Naive thymus-derived CD8-positive, alpha-beta T cell (primary cell): Measurements from ENCODE around the gene PLXNA4. TPM values are rescaled to one million over a fixed set of nuclear protein-coding genes. Genes with fewer than 3 reads are reported as not detected.

Experiments
- ATAC-seq, 2 donors: fragments of 150-1000 bp; cut with Tn5 transposase in 1 of 2; sonication (Bioruptor Pico), chemical (Tn5 transposase) in 1 of 2; 1 replicate in 1 of 2; 2 replicates in 1 of 2; pipeline ENCODE4 v1.10.0; 2021; ENCODE audit warnings: mild to moderate bottlenecking in 2 of 2, moderate library complexity in 2 of 2
- POLR2A ChIA-PET: fragments of 350-600 bp; sonication (Branson Sonifier 250); formaldehyde crosslinking; loops from one replicate; lab custom pipeline; 2021; ENCODE audit warnings: antibody characterized with exemption; lab: Charles Lee
- DNase-seq, 10 donors: peaks; one replicate each; pipeline versions ENCODE4 v3.0.0 to v3.0.0-alpha.2; 2020 to 2022
- H3K27ac Mint-ChIP-seq, 10 donors: one replicate each; pipeline ENCODE4 v1.8.0; 2020 to 2022; ENCODE audit warnings: mild to moderate bottlenecking in 10 of 10, mixed read lengths in 10 of 10, moderate library complexity in 4 of 10, inconsistent platforms in 1 of 10
- H3K27me3 Mint-ChIP-seq, 5 donors: one replicate each; pipeline ENCODE4 v1.8.0; 2021 to 2022; ENCODE audit warnings: mixed read lengths in 5 of 5
- H3K36me3 Mint-ChIP-seq, 3 donors: one replicate each; pipeline ENCODE4 v1.8.0; 2020 to 2022; ENCODE audit warnings: mixed read lengths in 3 of 3, mild to moderate bottlenecking in 2 of 3, inconsistent platforms in 1 of 3
- H3K4me1 Mint-ChIP-seq, 4 donors: one replicate each; pipeline ENCODE4 v1.8.0; 2021 to 2022; ENCODE audit warnings: mixed read lengths in 4 of 4
- H3K4me3 Mint-ChIP-seq, 10 donors: one replicate each; pipeline ENCODE4 v1.8.0; 2020 to 2022; ENCODE audit warnings: mild to moderate bottlenecking in 10 of 10, mixed read lengths in 10 of 10, moderate library complexity in 6 of 10, inconsistent platforms in 1 of 10
- H3K9me3 Mint-ChIP-seq, 9 donors: one replicate each; pipeline ENCODE4 v1.8.0; 2020 to 2022; ENCODE audit warnings: mixed read lengths in 9 of 9, mild to moderate bottlenecking in 3 of 9, inconsistent platforms in 1 of 9, moderate library complexity in 1 of 9
- polyA plus RNA-seq, 3 donors: library from polyadenylated mRNA; unstranded; fragments of 300-500 nt; fragmentation: Illumina TruSeq; gene quantifications; one replicate each; pipeline ENCODE4 v1.2.3, GENCODE V29; 2021
- total RNA-seq, 8 experiments: library from RNA in 2 of 8; stranded (reverse) in 2 of 8; gene quantifications; one replicate each; pipeline ENCODE4 v1.2.3 and lab custom pipeline; 2021 to 2026

PLXNA4 gene
- total and polyA plus RNA-seq, 5 experiments from 2014 or later, result 0.05 to 1.2 (median 0.27) TPM

DNA sequence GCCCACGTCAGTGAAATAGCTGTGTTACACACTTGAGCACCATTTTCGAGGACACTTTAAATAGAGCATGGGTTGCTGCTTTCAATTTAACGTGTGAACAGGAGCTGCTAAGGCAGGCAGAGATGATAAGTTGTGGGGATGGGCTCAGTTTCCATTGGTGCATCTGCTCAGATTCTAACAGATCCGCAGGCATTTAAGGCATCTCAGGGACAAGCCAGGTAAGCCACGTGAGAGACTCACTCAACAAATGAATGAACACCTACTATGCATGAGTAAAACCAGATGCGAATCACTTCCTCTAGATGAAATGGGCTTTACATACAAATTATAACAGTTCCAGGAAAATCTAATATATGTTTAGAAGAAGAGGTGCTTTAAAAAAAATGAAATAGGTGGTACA lies 34.6 kb downstream of the PLXNA4 start:
- peaks cover 0 to 24% (median 7%) of the 10 kb centered on the region in 9 donors for H3K9me3 Mint-ChIP-seq
- peaks cover 0 to 3% (median 2%) of the 10 kb centered on the region in 4 donors for H3K4me1 Mint-ChIP-seq
- H3K36me3 Mint-ChIP-seq, result peaks cover 3 to 13% (median 9%) of the 10 kb centered on the region in 3 donors
- DNase-seq (no peak), ATAC-seq (no peak)
- peak overlapping the region in 1 of 10 donors; percentile 7 for H3K27ac Mint-ChIP-seq
- H3K4me3 Mint-ChIP-seq, result no peak overlapping the region
- H3K27me3 Mint-ChIP-seq, result peaks cover 0 to 2% (median 0%) of the 10 kb centered on the region in 5 donors
- POLR2A ChIA-PET, result no interaction called here

DNA sequence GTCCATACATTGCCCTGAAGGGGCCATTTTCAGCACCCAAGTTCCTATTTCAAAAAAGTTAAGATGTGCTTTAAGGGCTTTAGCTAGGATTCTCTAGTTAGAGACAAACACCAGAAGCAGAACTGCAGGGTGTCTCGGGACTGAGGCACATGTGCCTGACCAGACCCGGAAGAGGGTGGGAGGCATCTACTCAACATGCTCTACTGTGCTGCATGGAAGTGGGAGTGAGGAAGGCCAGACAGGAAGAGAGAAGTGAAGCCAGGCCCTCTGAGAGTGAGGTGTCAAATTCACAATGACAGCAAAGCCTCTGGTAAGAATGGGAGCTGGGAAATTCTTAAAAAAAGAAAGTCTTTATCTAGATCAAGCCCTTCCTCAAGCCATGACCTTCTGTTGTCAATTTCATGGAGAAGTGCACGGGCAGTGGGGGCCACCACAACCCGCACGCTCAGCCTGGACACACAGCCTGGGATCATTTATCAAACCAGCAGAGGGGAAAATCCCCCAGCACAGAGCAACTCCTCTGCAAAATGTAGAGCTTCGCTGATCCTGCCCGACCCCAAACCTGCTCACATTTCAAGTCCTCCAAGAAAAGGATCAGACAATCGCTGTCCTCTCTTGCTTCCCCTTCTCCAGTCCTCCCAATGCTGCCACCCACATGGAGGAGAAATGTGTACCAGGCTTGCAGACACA lies 38.7 kb downstream of the PLXNA4 start:
- peaks cover 0 to 2% (median 0%) of the 10 kb centered on the region in 3 donors for H3K36me3 Mint-ChIP-seq

DNA sequence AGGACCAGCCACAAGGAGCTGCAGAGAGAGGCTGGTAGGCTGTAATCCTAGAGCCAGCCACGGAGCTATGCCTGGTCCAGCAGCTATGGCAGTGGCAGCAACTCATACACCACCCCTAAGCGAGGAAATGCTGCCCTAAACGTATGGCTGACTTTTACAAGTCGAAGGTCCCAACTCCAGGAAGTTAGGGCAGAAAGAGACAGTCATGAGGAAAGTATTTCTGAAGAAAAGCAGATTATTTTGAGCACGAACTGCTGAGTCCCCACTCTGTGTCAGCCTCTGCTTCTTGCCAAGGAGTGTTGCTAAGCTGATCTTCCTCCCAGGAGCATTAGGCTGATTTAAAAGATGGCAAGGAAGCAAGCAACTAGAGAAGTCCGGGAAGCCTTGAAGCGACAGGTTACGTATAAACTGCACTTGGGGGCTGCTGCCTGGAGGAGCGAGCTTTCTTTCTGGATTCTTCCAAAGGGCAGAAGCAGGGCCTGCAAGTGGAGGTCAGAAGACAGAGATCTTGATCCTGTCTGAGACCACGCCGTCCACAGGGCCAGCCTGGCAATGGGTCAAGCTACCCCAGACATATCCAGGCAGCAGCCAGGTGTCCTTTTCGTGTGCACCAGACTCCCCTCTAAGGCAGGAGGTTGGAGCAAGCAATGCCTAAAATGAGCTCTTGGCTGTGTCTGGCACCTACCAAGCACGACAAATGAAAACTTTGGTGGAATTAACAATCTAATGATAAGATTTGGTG lies 39.4 kb downstream of the PLXNA4 start:
- H3K27ac Mint-ChIP-seq, result no peak overlapping the region
- POLR2A ChIA-PET, result no interaction called here

More for the DNA sequence above, 38.7 kb downstream of the PLXNA4 start:
- peak overlapping the region in 1 of 10 donors; percentile 63 for H3K27ac Mint-ChIP-seq
- POLR2A ChIA-PET, result no interaction called here
- no peaks in the 10 kb centered on the region for H3K27me3 Mint-ChIP-seq
- no peak for DNase-seq
- H3K4me3 Mint-ChIP-seq, result no peak overlapping the region
- H3K4me1 Mint-ChIP-seq, result peaks cover 0 to 4% (median 2%) of the 10 kb centered on the region in 4 donors
- no peak for ATAC-seq
- H3K9me3 Mint-ChIP-seq, result peaks cover 0 to 12% (median under 1%) of the 10 kb centered on the region in 9 donors

DNA sequence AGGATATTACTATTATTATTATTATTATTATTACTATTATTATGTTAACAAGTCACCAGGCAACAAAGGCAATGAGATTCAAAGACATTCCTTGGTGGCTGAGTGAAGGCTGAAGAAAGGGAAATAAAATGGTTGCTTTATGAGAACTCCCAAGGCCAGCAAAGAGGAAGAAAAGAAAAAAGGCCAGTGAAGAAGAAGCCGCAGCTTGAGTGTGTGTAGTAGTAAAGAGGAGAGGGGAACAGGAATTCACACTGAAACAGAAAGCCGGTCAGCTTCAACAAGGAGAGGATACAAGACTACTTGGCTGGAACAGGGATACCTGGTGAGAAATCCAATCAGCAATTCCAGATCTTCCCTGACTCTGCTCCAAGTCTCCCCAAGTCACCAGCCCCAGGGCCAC lies 42.4 kb downstream of the PLXNA4 start:
- DNase-seq (no peak), ATAC-seq (no peak)
- POLR2A ChIA-PET, result no interaction called here
- Mint-ChIP-seq H3K27ac (no peak overlapping the region), H3K4me3 (no peak overlapping the region), H3K36me3 (no peaks in the 10 kb centered on the region), H3K4me1 (peaks cover 5 to 8% (median 7%) of the 10 kb centered on the region in 4 donors), H3K27me3 (no peaks in the 10 kb centered on the region), H3K9me3 (no peaks in the 10 kb centered on the region)

More for the DNA sequence above, 39.4 kb downstream of the PLXNA4 start:
- ATAC-seq (no peak), DNase-seq (no peak)
- Mint-ChIP-seq H3K9me3 (peaks cover 0 to 5% (median 0%) of the 10 kb centered on the region in 9 donors), H3K4me3 (no peak overlapping the region), H3K27me3 (no peaks in the 10 kb centered on the region), H3K36me3 (peaks cover 0 to 2% (median 0%) of the 10 kb centered on the region in 3 donors), H3K4me1 (peaks cover 0 to 7% (median 5%) of the 10 kb centered on the region in 4 donors)

DNA sequence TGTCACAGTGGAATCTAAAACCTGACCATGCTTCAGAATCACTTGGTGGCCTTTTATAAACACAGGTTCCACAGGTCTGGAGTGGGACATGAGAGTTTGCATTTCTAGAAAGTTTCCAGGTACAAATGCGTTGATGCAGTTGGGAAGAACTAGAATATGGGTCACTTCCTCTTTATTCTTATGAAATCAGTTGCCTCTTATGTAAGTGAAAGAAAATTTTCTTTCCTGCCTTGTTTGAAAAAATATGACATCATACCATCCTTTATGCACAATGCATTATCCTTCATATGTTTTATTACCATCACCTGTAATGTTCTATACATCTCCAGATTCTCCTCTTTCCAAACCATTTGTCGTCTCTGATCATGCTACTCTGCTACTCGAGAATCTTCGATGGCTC lies 44.0 kb downstream of the PLXNA4 start:
- Mint-ChIP-seq H3K27me3 (no peaks in the 10 kb centered on the region), H3K36me3 (no peaks in the 10 kb centered on the region)

DNA sequence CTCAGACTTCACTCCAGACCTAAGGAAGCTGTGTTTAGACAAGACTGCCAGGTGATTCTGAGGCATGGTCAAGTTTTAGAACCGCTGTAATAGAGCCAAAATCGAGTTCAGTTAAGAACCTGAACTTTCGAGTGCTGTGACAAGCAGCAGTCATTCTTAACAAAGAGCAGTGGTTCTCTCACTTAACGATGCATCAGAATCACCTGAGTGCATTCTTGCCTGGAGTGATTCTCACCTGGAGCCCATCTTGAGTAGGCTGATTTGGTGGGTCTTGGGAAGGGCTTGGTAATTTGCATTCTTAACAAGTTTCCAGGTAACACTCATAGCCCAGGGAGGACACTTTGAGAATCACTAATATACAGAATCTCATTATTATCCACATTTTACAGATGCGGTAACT lies 44.7 kb downstream of the PLXNA4 start:
- no peak for DNase-seq
- no peak overlapping the region for H3K27ac Mint-ChIP-seq
- no peaks in the 10 kb centered on the region for H3K36me3 Mint-ChIP-seq

More for the DNA sequence above, 44.0 kb downstream of the PLXNA4 start:
- POLR2A ChIA-PET, result no interaction called here
- H3K4me3 Mint-ChIP-seq, result no peak overlapping the region
- no peaks in the 10 kb centered on the region for H3K9me3 Mint-ChIP-seq
- DNase-seq, result no peak
- H3K27ac Mint-ChIP-seq, result peak overlapping the region in 2 of 10 donors; percentile 1 to 3
- H3K4me1 Mint-ChIP-seq, result peaks cover 5 to 8% (median 6%) of the 10 kb centered on the region in 4 donors
- no peak for ATAC-seq

DNA sequence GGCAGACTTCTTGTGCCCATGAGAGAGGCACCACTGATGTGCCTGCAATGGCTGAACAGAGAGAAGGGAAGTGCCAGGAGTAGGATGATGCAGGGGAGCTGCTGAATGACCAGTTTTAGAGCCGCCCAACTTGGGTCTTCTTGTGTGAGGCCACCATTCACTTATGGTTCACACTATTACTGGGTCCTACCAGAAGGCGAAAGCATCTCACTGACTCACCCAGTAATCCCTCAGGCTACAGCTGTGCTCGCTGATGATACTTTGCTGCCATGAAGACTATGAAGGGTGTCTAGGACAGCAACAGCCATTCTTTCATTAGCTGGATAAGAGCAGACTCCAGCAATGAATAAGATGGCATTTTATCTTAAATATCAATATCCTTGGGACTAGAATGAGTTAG lies 47.6 kb downstream of the PLXNA4 start:
- Mint-ChIP-seq H3K9me3 (no peaks in the 10 kb centered on the region), H3K27me3 (no peaks in the 10 kb centered on the region), H3K27ac (peak overlapping the region in 1 of 10 donors; percentile 53), H3K4me3 (no peak overlapping the region), H3K4me1 (peaks cover 3 to 8% (median 5%) of the 10 kb centered on the region in 4 donors), H3K36me3 (no peaks in the 10 kb centered on the region)
- POLR2A ChIA-PET, result no interaction called here
- ATAC-seq, result no peak
- DNase-seq, result no peak

More for the DNA sequence above, 44.7 kb downstream of the PLXNA4 start:
- Mint-ChIP-seq H3K4me1 (peaks cover 3 to 8% (median 5%) of the 10 kb centered on the region in 4 donors), H3K4me3 (no peak overlapping the region), H3K27me3 (no peaks in the 10 kb centered on the region), H3K9me3 (no peaks in the 10 kb centered on the region)
- POLR2A ChIA-PET, result no interaction called here
- ATAC-seq, result no peak

DNA sequence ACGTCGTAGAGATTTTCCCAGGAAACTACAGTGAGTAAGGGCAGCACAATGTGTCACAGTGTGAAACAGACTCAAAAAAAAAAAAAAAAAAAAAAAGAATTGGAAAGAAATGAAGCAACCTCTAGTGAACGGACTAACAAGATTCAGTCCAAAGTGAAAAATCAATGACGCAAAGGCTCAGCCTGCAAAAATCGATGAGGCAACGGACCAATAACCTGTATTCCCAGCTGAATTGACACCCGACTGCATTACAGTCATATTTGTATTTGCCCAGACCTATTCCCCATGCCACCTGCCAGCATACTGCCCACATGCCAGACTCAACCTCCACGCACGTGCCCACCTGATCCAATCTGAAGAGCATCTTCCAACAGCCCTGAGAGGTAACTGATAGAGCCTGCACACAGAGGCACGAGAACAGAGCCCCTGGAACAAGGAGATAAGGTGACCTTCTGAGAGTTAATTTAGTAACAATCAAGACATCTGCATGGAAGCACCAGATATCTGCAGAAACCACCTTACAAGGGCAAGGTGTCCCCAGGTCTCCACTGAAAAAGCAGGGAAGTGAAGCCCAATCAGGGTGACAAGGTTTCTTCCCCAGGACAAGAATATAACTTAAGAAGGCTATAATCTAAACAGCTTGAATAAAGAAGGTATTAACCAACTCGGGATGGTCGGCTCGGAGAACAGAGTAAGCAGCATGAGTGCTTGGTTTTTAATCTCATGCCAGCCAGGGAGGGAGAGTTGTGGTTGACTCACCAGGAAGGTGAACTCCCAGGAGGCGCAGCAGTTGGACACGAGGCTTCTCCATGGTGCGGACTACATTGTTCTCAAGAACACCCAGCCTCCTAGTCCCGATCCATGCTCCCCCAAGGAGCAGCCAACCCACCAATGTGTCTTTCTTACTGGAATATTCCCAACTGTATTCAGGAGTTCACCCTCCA lies 48.5 kb downstream of the PLXNA4 start:
- DNase-seq, result no peak
- no peaks in the 10 kb centered on the region for H3K27me3 Mint-ChIP-seq
- H3K4me1 Mint-ChIP-seq, result peaks cover 3 to 8% (median 5%) of the 10 kb centered on the region in 4 donors
- no peaks in the 10 kb centered on the region for H3K36me3 Mint-ChIP-seq
- POLR2A ChIA-PET, result no interaction called here
- H3K27ac Mint-ChIP-seq, result no peak overlapping the region
- H3K9me3 Mint-ChIP-seq, result no peaks in the 10 kb centered on the region
- no peak for ATAC-seq
- no peak overlapping the region for H3K4me3 Mint-ChIP-seq

DNA sequence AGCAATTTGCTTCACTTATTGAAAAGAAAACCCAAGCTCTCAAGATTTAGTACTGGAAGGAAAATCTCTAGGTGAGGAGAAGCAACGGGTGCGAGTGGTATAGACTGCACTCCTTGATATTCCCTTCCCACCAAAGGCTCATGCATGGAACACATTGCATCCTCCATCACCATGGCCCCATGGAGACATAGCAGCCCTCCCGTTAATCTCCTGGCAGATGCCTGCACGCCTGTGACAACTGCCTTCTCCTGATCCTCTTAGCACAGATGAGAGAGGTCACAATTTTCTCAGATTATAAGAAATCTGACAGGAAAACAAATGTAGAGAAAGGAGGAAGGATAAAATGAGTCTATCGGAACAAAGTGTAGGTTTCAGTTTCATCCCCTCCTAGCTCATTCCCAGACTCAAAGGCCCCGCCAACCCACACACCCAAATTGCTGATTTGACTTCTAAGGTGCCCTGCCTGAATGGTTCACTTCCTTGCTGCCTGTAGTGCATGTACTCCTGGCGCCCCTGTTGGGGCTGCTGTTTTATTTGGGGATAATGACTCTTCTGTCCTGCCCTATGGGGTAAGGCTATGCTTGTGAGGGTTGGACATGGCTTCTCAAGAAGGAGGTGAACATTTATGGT lies 50.0 kb downstream of the PLXNA4 start:
- no peak for ATAC-seq

DNA sequence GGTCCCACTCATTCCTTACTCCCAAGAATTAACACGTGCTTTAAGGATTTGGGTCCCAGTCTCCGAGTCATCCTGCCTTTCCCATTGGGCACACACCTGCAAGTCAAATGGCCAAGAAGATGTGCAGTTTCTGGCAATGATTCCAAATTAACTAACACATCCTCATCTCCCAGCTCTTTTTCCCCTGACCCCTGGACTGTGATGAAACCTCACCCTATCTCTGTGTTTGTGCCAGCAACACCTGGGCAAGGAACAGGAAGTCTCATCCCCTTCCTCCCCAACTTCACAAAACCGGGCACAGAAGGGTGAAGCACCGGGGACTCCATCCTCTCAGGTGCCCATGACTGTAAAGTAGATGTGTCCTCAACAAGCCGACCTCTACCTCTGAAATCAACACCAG lies 54.8 kb downstream of the PLXNA4 start:
- POLR2A ChIA-PET, result no interaction called here
- Mint-ChIP-seq H3K27me3 (no peaks in the 10 kb centered on the region), H3K9me3 (no peaks in the 10 kb centered on the region), H3K4me1 (peaks cover 0 to 6% (median 1%) of the 10 kb centered on the region in 4 donors), H3K4me3 (no peak overlapping the region), H3K27ac (peak overlapping the region in 2 of 10 donors; percentile 46 to 48), H3K36me3 (no peaks in the 10 kb centered on the region)
- DNase-seq, result no peak
- no peak for ATAC-seq

More for the DNA sequence above, 50.0 kb downstream of the PLXNA4 start:
- POLR2A ChIA-PET, result no interaction called here
- H3K36me3 Mint-ChIP-seq, result no peaks in the 10 kb centered on the region
- no peak for DNase-seq
- peak overlapping the region in 1 of 10 donors; percentile 32 for H3K27ac Mint-ChIP-seq
- no peaks in the 10 kb centered on the region for H3K9me3 Mint-ChIP-seq
- H3K4me1 Mint-ChIP-seq, result peaks cover 0 to 6% (median 1%) of the 10 kb centered on the region in 4 donors
- no peak overlapping the region for H3K4me3 Mint-ChIP-seq
- H3K27me3 Mint-ChIP-seq, result no peaks in the 10 kb centered on the region

DNA sequence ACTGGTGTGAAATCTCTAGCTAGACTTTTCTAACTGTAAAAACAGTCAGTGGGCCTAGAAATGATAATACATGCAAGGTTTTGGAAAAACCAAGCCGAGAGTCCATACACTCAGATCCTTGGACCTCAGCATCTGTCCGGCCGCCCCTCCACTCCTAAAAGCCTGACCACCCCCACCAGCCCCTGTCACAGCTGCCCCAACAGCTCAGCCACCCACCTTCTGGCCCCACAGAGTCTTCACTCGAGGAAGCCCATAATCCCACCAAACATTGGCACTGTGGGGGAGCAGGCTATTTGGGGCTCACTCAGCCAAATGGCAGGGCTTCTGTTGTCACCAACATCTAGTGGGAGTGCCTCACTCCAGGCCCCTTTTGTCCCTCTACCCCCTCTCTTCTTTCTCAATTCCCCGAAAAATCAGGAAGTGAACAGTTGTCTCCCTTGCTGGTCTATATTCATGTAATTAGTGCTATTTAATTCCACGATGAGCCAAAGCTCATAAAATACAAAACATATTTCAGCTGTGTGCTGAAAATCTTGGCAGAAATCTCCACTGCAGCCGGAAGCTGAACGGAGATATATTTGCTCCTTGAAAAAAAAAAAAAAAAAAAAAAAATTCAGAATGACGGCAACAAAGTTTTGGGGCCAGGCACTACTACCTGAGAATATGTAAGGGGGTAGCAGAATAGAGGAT lies 55.5 kb downstream of the PLXNA4 start:
- Mint-ChIP-seq H3K36me3 (no peaks in the 10 kb centered on the region), H3K27ac (no peak overlapping the region), H3K27me3 (no peaks in the 10 kb centered on the region), H3K4me3 (no peak overlapping the region), H3K9me3 (no peaks in the 10 kb centered on the region), H3K4me1 (peaks cover 0 to 6% (median 1%) of the 10 kb centered on the region in 4 donors)
- DNase-seq (peak in 1 of 10 donors; percentile 58), ATAC-seq (no peak)
- POLR2A ChIA-PET, result no interaction called here
